ENCODE data around the gene DLGAP3. TPM values are rescaled to one million over a fixed set of nuclear protein-coding genes. Genes with fewer than 3 reads are reported as not detected.

The DLGAP3 gene
- total RNA-seq (under 1 TPM; 0.59 to 0.82 TPM), polyA plus RNA-seq (not detected)

DNA sequence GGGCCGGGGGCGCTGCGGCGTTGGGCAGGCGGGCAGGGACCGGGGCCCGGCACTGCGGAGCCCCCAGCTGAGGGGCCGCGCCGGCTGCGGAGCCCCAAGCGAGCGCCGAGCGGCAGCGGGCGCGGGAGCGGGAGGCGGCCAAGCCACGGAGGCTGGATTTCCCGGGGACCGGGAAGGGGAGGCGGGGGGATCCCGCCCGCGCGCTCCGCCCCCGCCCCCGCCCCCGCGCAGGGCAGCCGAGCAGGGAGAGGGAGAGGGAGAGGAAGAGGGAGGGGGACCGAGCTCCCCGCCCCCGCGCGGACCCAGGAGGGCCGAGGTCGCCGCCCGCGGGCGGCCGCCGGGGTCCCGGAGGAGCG is at the start of gene DLGAP3:
TSS of gene DLGAP3 (minus strand) at position 154 of the 356 bp plus-strand sequence. CDS start 24,267 bp downstream, outside the sequence.
- Histone ChIP-seq H3K4me1 (ENCODE audit: insufficient read depth, low read length) (peaks cover 6% of the 10 kb centered on the region), H3K4me3 (ENCODE audit: low read length) (no peak within 1 kb of the TSS), H3K9me3 (ENCODE audit: low read length) (no peaks in the 10 kb centered on the region), H3K27me3 (ENCODE audit: insufficient read depth, low read length, poor library complexity, severe bottlenecking) (peaks cover 48% of the 10 kb centered on the region), H3K36me3 (ENCODE audit: insufficient read depth, low read length) (no peaks in the 10 kb centered on the region), H3K27ac (ENCODE audit: low read depth, low read length) (no peak within 1 kb of the TSS)
- ChIA-PET POLR2A (interaction anchor here (0.6 kb wide), 2 partner anchors 20 to 55 kb away, joined by 3 to 4 read pairs; no protein-coding TSS in a partner anchor), CTCF (interaction anchor here (1.2 kb wide), 1 partner anchor 77 kb away, joined by 3 read pairs; no protein-coding TSS in a partner anchor)
- Mint-ChIP-seq H3K4me3 (peak within 1 kb of the TSS; percentile 80 to 88 (median 84)), H3K4me1 (peaks cover 7 to 15% (median 11%) of the 10 kb centered on the region in 3 donors), H3K36me3 (no peaks in the 10 kb centered on the region), H3K27me3 (peaks cover 45 to 54% of the 10 kb centered on the region in 2 donors), H3K9me3 (peaks cover 0 to 4% (median 0%) of the 10 kb centered on the region in 5 donors), H3K27ac (peak within 1 kb of the TSS in 4 of 8 donors; percentile 35 to 79 (median 50))
- no peak for DNase-seq

- Histone ChIP-seq H3K27ac (ENCODE audit: low read depth, low read length) (no peak overlapping the region), H3K4me1 (ENCODE audit: insufficient read depth, low read length) (peaks cover 10% of the 10 kb centered on the region), H3K36me3 (ENCODE audit: insufficient read depth, low read length) (peaks cover 3% of the 10 kb centered on the region), H3K27me3 (ENCODE audit: insufficient read depth, low read length, poor library complexity, severe bottlenecking) (no peaks in the 10 kb centered on the region), H3K9me3 (ENCODE audit: low read length) (no peaks in the 10 kb centered on the region), H3K4me3 (ENCODE audit: low read length) (no peak overlapping the region)
- H3K4me3 Mint-ChIP-seq, result no peak overlapping the region
- H3K4me1 Mint-ChIP-seq, result peaks cover 21 to 55% (median 53%) of the 10 kb centered on the region in 3 donors
- no peaks in the 10 kb centered on the region for H3K9me3 Mint-ChIP-seq
- peak overlapping the region in 4 of 8 donors; percentile 21 to 78 (median 46) for H3K27ac Mint-ChIP-seq
- DNase-seq, result no peak
- POLR2A ChIA-PET, result no interaction called here
- H3K27me3 Mint-ChIP-seq, result no peaks in the 10 kb centered on the region
- CTCF ChIA-PET, result no interaction called here
- H3K36me3 Mint-ChIP-seq, result peaks cover 5 to 48% (median 14%) of the 10 kb centered on the region in 3 donors
Observed at GRCh38 chr1:34978921-34979320, 49.5 kb upstream of the DLGAP3 start.

GRCh38 chr1:34977858-34978257 is 48.4 kb upstream of the DLGAP3 start:
- Mint-ChIP-seq H3K4me3 (no peak overlapping the region), H3K36me3 (peaks cover 5 to 44% (median 16%) of the 10 kb centered on the region in 3 donors), H3K9me3 (no peaks in the 10 kb centered on the region), H3K27me3 (no peaks in the 10 kb centered on the region), H3K4me1 (peaks cover 13 to 45% (median 43%) of the 10 kb centered on the region in 3 donors), H3K27ac (peak overlapping the region in 5 of 8 donors; percentile 5 to 88 (median 66))
- Histone ChIP-seq H3K27ac (ENCODE audit: low read depth, low read length) (no peak overlapping the region), H3K4me3 (ENCODE audit: low read length) (no peak overlapping the region), H3K27me3 (ENCODE audit: insufficient read depth, low read length, poor library complexity, severe bottlenecking) (no peaks in the 10 kb centered on the region), H3K9me3 (ENCODE audit: low read length) (no peaks in the 10 kb centered on the region), H3K36me3 (ENCODE audit: insufficient read depth, low read length) (peaks cover 3% of the 10 kb centered on the region), H3K4me1 (ENCODE audit: insufficient read depth, low read length) (peaks cover under 1% of the 10 kb centered on the region)
- POLR2A ChIA-PET, result no interaction called here
- CTCF ChIA-PET, result no interaction called here
- DNase-seq, result no peak

DNA sequence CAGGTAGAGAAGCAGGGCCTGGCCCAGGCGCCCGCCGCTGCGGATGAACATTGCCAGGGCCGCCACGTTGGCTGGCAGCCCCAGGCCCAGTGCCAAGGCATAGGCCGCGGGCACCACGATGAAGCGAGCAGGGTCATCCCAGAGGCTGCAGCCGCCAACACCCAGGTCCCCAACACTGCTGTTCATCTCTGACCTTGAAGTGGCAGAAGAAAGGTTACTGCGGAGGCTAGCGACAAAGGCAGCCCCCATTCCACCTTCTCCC is 47.7 kb upstream of the DLGAP3 start:
- no peaks in the 10 kb centered on the region for H3K4me1 ChIP-seq (ENCODE audit: insufficient read depth, low read length)
- no peaks in the 10 kb centered on the region for H3K9me3 ChIP-seq (ENCODE audit: low read length)
- no peak overlapping the region for H3K4me3 ChIP-seq (ENCODE audit: low read length)
- H3K27me3 ChIP-seq (ENCODE audit: insufficient read depth, low read length, poor library complexity, severe bottlenecking), result no peaks in the 10 kb centered on the region
- no peaks in the 10 kb centered on the region for H3K27me3 Mint-ChIP-seq
- H3K27ac Mint-ChIP-seq, result peak overlapping the region in 1 of 8 donors; percentile 75
- H3K36me3 ChIP-seq (ENCODE audit: insufficient read depth, low read length), result peaks cover 3% of the 10 kb centered on the region
- DNase-seq, result no peak
- no peak overlapping the region for H3K4me3 Mint-ChIP-seq
- peaks cover 10 to 43% (median 42%) of the 10 kb centered on the region in 3 donors for H3K4me1 Mint-ChIP-seq
- H3K9me3 Mint-ChIP-seq, result no peaks in the 10 kb centered on the region
- H3K27ac ChIP-seq (ENCODE audit: low read depth, low read length), result no peak overlapping the region
- peaks cover 5 to 42% (median 16%) of the 10 kb centered on the region in 3 donors for H3K36me3 Mint-ChIP-seq
- ChIA-PET CTCF (no interaction called here), POLR2A (no interaction called here)

DNA sequence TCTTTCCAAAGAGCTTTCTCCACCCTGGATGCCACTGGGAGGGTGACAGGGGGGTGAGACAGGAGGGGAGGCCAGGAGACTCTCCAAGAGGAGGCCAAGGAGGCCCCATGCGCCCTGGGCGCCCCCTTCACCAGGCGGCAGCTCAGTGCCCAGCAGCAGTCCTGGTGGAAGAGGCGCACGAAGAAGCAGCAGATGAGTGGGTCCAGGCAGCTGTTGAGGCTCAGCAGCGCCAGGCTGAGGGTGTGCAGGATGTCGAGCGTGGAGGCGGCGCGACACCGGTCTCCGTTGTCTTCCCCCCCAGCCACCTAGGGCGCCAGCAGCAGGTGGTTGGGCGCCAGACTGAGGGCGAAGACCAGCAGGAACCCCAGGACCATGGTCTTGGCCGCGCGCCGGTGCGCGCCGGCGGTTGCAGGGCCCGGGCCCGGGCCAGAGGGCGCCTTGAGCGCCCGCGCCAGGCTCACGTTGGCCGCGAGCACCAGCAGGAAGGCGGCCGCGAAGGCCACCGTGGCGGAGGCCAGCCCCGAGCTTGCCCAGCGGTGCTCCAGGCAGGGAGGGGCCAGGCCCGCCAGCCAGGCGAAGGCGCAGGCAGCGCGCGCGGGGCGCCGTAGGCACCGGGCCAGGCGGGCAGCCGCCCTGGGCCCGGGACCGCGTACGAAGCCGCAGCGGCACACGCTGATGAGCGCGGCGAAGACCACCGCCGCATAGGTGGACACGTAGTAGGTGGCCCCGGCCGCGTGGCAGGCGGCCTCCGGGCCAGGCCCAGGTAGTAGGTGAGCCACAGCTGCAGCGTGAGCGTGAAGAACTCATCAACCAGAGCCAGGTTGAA is 47.1 kb upstream of the DLGAP3 start:
- Histone ChIP-seq H3K4me1 (ENCODE audit: insufficient read depth, low read length) (no peaks in the 10 kb centered on the region), H3K27ac (ENCODE audit: low read depth, low read length) (no peak overlapping the region), H3K36me3 (ENCODE audit: insufficient read depth, low read length) (no peaks in the 10 kb centered on the region), H3K9me3 (ENCODE audit: low read length) (no peaks in the 10 kb centered on the region), H3K4me3 (ENCODE audit: low read length) (no peak overlapping the region), H3K27me3 (ENCODE audit: insufficient read depth, low read length, poor library complexity, severe bottlenecking) (no peaks in the 10 kb centered on the region)
- no peaks in the 10 kb centered on the region for H3K27me3 Mint-ChIP-seq
- H3K4me1 Mint-ChIP-seq, result peaks cover 9 to 42% (median 39%) of the 10 kb centered on the region in 3 donors
- peaks cover 5 to 37% (median 16%) of the 10 kb centered on the region in 3 donors for H3K36me3 Mint-ChIP-seq
- no peak for DNase-seq
- CTCF ChIA-PET, result no interaction called here
- POLR2A ChIA-PET, result no interaction called here
- no peak overlapping the region for H3K4me3 Mint-ChIP-seq
- no peaks in the 10 kb centered on the region for H3K9me3 Mint-ChIP-seq
- peak overlapping the region in 1 of 8 donors; percentile 32 for H3K27ac Mint-ChIP-seq

DNA sequence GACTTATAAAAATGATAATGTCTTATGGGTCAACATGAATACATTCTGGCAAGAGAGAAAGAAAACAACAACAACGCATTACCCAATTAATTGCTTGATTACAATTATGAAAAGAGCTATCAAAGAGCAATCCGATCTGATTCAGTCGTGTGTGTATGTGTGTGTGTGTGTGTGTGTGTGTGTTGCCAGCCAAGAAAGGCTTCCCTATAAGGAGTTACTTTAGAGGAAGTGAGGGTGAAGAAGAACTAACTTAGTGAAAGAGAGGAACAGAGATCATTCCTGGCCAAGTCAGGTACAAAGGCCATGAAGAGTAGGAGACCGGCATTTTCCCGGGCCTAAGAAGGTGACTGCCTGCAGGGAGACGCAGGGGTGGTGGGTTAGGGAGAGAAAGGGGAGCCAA is 46.3 kb upstream of the DLGAP3 start:
- no peaks in the 10 kb centered on the region for H3K27me3 Mint-ChIP-seq
- H3K4me3 Mint-ChIP-seq, result no peak overlapping the region
- peak overlapping the region in 4 of 8 donors; percentile 0 to 72 (median 28) for H3K27ac Mint-ChIP-seq
- ChIA-PET CTCF (no interaction called here), POLR2A (interaction anchor here (0.9 kb wide), 1 partner anchor 10 kb away, joined by 3 read pairs; the partner anchor contains the start of gene TMEM35B)
- Histone ChIP-seq H3K9me3 (ENCODE audit: low read length) (no peaks in the 10 kb centered on the region), H3K36me3 (ENCODE audit: insufficient read depth, low read length) (no peaks in the 10 kb centered on the region), H3K4me3 (ENCODE audit: low read length) (no peak overlapping the region), H3K4me1 (ENCODE audit: insufficient read depth, low read length) (no peaks in the 10 kb centered on the region), H3K27me3 (ENCODE audit: insufficient read depth, low read length, poor library complexity, severe bottlenecking) (no peaks in the 10 kb centered on the region), H3K27ac (ENCODE audit: low read depth, low read length) (no peak overlapping the region)
- peaks cover 10 to 39% (median 36%) of the 10 kb centered on the region in 3 donors for H3K4me1 Mint-ChIP-seq
- peaks cover 5 to 30% (median 16%) of the 10 kb centered on the region in 3 donors for H3K36me3 Mint-ChIP-seq
- DNase-seq, result no peak
- peaks cover 0 to 2% (median 0%) of the 10 kb centered on the region in 5 donors for H3K9me3 Mint-ChIP-seq

- ChIA-PET POLR2A (interaction anchor here (0.5 to 0.9 kb wide), 2 partner anchors 10 to 659 kb away, joined by 3 to 4 read pairs; partner anchors contain the start of gene TMEM35B), CTCF (interaction anchor here (0.5 kb wide), 1 partner anchor 278 kb away, joined by 3 read pairs; no protein-coding TSS in a partner anchor)
- Histone ChIP-seq H3K9me3 (ENCODE audit: low read length) (no peaks in the 10 kb centered on the region), H3K4me1 (ENCODE audit: insufficient read depth, low read length) (no peaks in the 10 kb centered on the region), H3K27me3 (ENCODE audit: insufficient read depth, low read length, poor library complexity, severe bottlenecking) (no peaks in the 10 kb centered on the region), H3K36me3 (ENCODE audit: insufficient read depth, low read length) (no peaks in the 10 kb centered on the region), H3K27ac (ENCODE audit: low read depth, low read length) (no peak overlapping the region), H3K4me3 (ENCODE audit: low read length) (no peak overlapping the region)
- DNase-seq, result no peak
- H3K27me3 Mint-ChIP-seq, result no peaks in the 10 kb centered on the region
- H3K27ac Mint-ChIP-seq, result peak overlapping the region in 5 of 8 donors; percentile 11 to 80 (median 72)
- H3K36me3 Mint-ChIP-seq, result peaks cover 5 to 28% (median 16%) of the 10 kb centered on the region in 3 donors
- peaks cover 10 to 35% (median 32%) of the 10 kb centered on the region in 3 donors for H3K4me1 Mint-ChIP-seq
- peaks cover 0 to 2% (median 0%) of the 10 kb centered on the region in 5 donors for H3K9me3 Mint-ChIP-seq
- no peak overlapping the region for H3K4me3 Mint-ChIP-seq
Observed at GRCh38 chr1:34975338-34975737, 45.9 kb upstream of the DLGAP3 start.

DNA sequence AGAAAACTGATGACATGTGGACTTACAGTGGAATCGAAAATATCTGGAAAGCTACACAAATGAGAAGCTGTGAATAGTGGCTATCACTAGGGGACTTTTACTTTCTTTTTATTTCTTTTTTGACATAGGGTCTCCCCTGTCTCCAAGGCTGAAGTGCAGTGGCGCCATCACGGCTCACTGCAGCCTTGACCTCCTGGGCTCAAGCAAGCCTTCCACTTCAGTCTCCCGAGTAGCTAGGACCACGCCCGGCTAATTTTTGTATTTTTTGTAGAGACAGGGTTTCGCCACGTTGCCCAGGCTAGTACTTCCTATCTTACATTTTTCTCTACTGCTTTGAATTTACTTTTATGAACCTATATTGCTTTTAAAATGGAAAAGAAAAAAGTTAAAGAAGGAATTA is 45.2 kb upstream of the DLGAP3 start:
- CTCF ChIA-PET, result no interaction called here
- no peak for DNase-seq
- H3K36me3 Mint-ChIP-seq, result peaks cover 5 to 24% (median 16%) of the 10 kb centered on the region in 3 donors
- H3K4me3 Mint-ChIP-seq, result no peak overlapping the region
- no peaks in the 10 kb centered on the region for H3K4me1 ChIP-seq (ENCODE audit: insufficient read depth, low read length)
- H3K4me1 Mint-ChIP-seq, result peaks cover 14 to 33% (median 33%) of the 10 kb centered on the region in 3 donors
- H3K9me3 Mint-ChIP-seq, result peaks cover 0 to 2% (median 0%) of the 10 kb centered on the region in 5 donors
- POLR2A ChIA-PET, result no interaction called here
- H3K9me3 ChIP-seq (ENCODE audit: low read length), result no peaks in the 10 kb centered on the region
- H3K36me3 ChIP-seq (ENCODE audit: insufficient read depth, low read length), result no peaks in the 10 kb centered on the region
- peak overlapping the region in 1 of 8 donors; percentile 57 for H3K27ac Mint-ChIP-seq
- H3K27ac ChIP-seq (ENCODE audit: low read depth, low read length), result no peak overlapping the region
- H3K4me3 ChIP-seq (ENCODE audit: low read length), result no peak overlapping the region
- H3K27me3 Mint-ChIP-seq, result no peaks in the 10 kb centered on the region
- H3K27me3 ChIP-seq (ENCODE audit: insufficient read depth, low read length, poor library complexity, severe bottlenecking), result no peaks in the 10 kb centered on the region
